Prostate gland (tissue), 2 donors: ENCODE data around the gene SAMD13. TPM values are rescaled to one million over a fixed set of nuclear protein-coding genes. Genes with fewer than 3 reads are reported as not detected.
"Not testable (repeated sequence)": the region's sequence is repeated elsewhere in the genome, so short reads cannot be mapped to it uniquely, and the experiment has no call there.

ENCODE experiments used
- DNase-seq: peaks from one replicate; pipeline ENCODE4 v3.0.0-alpha.2; 2019; ENCODE audit warnings: low spot score
- H3K27ac ChIP-seq, 2 donors: fragments of 200-600 bp; sonication (generic); 2 replicates each; pipeline ENCODE4 v1.5.1; 2017 to 2019
- H3K27me3 ChIP-seq: fragments of 200-600 bp; sonication (generic); replicated peaks from 2 replicates; pipeline ENCODE4 v1.5.1; 2019; ENCODE audit not compliant: insufficient read depth
- H3K36me3 ChIP-seq, 2 donors: fragments of 200-600 bp; sonication (generic); 1 replicate in 1 of 2; 2 replicates in 1 of 2; pipeline versions ENCODE4 v1.5.1 to v1.8.1; 2017 to 2019
- H3K4me1 ChIP-seq: fragments of 200-600 bp; sonication (generic); replicated peaks from 2 replicates; pipeline ENCODE4 v1.5.1; 2019
- H3K4me3 ChIP-seq, 2 donors: fragments of 200-600 bp; sonication (generic); 2 replicates each; pipeline ENCODE4 v1.5.1; 2017 to 2019
- H3K9me3 ChIP-seq: fragments of 200-600 bp; sonication (generic); 2 replicates; pipeline ENCODE4 v1.5.1; 2017
- CTCF ChIP-seq, 4 experiments: fragments of 200-600 bp in 2 of 4; fragments of 450-650 bp in 2 of 4; sonication (generic) in 2 of 4; IDR thresholded peaks; 1 replicate in 3 of 4; 2 replicates in 1 of 4; pipeline ENCODE4 v1.5.1; 2016 to 2019; ENCODE audit warnings: antibody characterized with exemption in 4 of 4, mild to moderate bottlenecking in 2 of 4, moderate library complexity in 2 of 4
- POLR2A ChIP-seq: fragments of 450-650 bp; IDR thresholded peaks from one replicate; pipeline ENCODE4 v1.6.1; 2016; ENCODE audit warnings: antibody characterized with exemption, mild to moderate bottlenecking
- POLR2AphosphoS5 ChIP-seq: sonication (generic); formaldehyde crosslinking; IDR thresholded peaks from one replicate; pipeline ENCODE4 v1.6.1; 2017; ENCODE audit warnings: antibody characterized with exemption
- WGBS: methylation state at CpG from one replicate; pipeline ENCODE4 v1.1.5; 2018; 5-methylcytosine and 5-hydroxymethylcytosine counted together
- intact Hi-C: fragments of 100-400 bp; cut with DNase I; formaldehyde crosslinking; loops from one replicate; pipeline ENCODE4 v1.14.2; 2022
- total RNA-seq, 2 donors: library from RNA; depleted of rRNA; stranded (reverse); fragments of >200 nt; gene quantifications; one replicate each; pipeline ENCODE4 v1.1.0, GENCODE V29; 2016

Gene SAMD13
- total RNA-seq, 2 donors from 2014 or later = 3.1 to 3.4 TPM

GRCh38 chr1:84280912-84281311, 20.6 kb upstream of the SAMD13 start:
- H3K36me3 ChIP-seq = no peaks in the 10 kb centered on the region
- H3K4me1 ChIP-seq = no peaks in the 10 kb centered on the region
- no peak overlapping the region for H3K27ac ChIP-seq
- intact Hi-C loops = no loop called here
- no peaks in the 10 kb centered on the region for H3K27me3 ChIP-seq
- no peak overlapping the region for H3K4me3 ChIP-seq
- no peak for DNase-seq
- TF ChIP-seq POLR2AphosphoS5 (no peak), CTCF (IDR thresholded peaks at IDR 0.05) (no peak), POLR2A (no peak)
- H3K9me3 ChIP-seq = no peaks in the 10 kb centered on the region

DNA sequence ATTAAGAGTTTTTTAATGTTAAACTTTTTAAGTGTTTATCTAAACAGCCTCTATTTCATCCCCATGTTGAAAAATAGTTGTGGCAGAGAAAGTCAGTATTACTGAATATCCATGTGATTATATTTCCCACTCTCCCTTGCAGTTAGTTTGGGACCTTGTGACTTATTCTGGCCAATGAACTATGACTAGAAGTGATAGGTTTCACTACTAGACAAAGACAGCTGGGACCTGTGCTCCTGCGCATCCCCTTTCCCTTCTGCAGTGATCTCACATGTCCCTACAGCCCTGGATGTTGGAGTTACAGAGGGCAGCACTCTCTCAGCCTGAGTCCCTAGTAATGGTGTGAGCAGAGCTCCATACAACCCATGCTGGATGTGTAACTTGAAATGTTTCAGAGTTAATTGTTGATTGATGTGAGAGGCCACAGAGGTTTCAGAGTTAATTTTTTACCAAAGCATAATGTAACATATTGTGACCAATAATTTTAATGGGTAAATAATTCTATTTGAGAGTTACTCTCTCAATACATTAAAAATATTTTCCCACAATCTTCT, 18.7 kb upstream of the SAMD13 start:
- no peak overlapping the region for H3K4me3 ChIP-seq
- no peaks in the 10 kb centered on the region for H3K36me3 ChIP-seq
- intact Hi-C loops = no loop called here
- 100% methylated on average over 1 of the region's 1 CpG for WGBS
- no peak overlapping the region for H3K27ac ChIP-seq
- H3K27me3 ChIP-seq = no peaks in the 10 kb centered on the region
- H3K4me1 ChIP-seq = no peaks in the 10 kb centered on the region
- no peak for TF ChIP-seq POLR2A
- no peak for DNase-seq
- no peaks in the 10 kb centered on the region for H3K9me3 ChIP-seq

- H3K4me3 ChIP-seq = no peak overlapping the region
- H3K36me3 ChIP-seq = no peaks in the 10 kb centered on the region
- TF ChIP-seq CTCF (IDR thresholded peaks at IDR 0.05) = no peak
- DNase-seq = no peak
- H3K4me1 ChIP-seq = no peaks in the 10 kb centered on the region
- intact Hi-C loops = no loop called here
- 47% methylated on average over 1 of the region's 1 CpG for WGBS
- no peaks in the 10 kb centered on the region for H3K27me3 ChIP-seq
- no peaks in the 10 kb centered on the region for H3K9me3 ChIP-seq
- no peak overlapping the region for H3K27ac ChIP-seq
These were observed 18.1 kb upstream of the SAMD13 start for GRCh38 chr1:84283381-84283780.

GRCh38 chr1:84286071-84286470, 15.4 kb upstream of the SAMD13 start:
- Histone ChIP-seq H3K9me3 (no peaks in the 10 kb centered on the region), H3K4me3 (no peak overlapping the region), H3K27me3 (no peaks in the 10 kb centered on the region), H3K4me1 (no peaks in the 10 kb centered on the region), H3K36me3 (no peaks in the 10 kb centered on the region), H3K27ac (no peak overlapping the region)
- TF ChIP-seq POLR2AphosphoS5 (no peak), CTCF (IDR thresholded peaks at IDR 0.05) (no peak), POLR2A (no peak)
- no peak for DNase-seq
- intact Hi-C loops = no loop called here
- WGBS = 86% methylated on average over 1 of the region's 1 CpG

- H3K4me3 ChIP-seq, H3K4me1 ChIP-seq, intact Hi-C loops, H3K9me3 ChIP-seq, DNase-seq, H3K27ac ChIP-seq, H3K27me3 ChIP-seq, H3K36me3 ChIP-seq: not testable (repeated sequence)
- 67% methylated on average over 3 of the region's 3 CpGs for WGBS
These were observed 14.1 kb upstream of the SAMD13 start for GRCh38 chr1:84287389-84287788.

- no peaks in the 10 kb centered on the region for H3K4me1 ChIP-seq
- DNase-seq = no peak
- no peaks in the 10 kb centered on the region for H3K36me3 ChIP-seq
- no peaks in the 10 kb centered on the region for H3K9me3 ChIP-seq
- no peaks in the 10 kb centered on the region for H3K27me3 ChIP-seq
- TF ChIP-seq POLR2AphosphoS5 (no peak), CTCF (IDR thresholded peaks at IDR 0.05) (no peak), POLR2A (no peak)
- no peak overlapping the region for H3K27ac ChIP-seq
- 72% methylated on average over 2 of the region's 2 CpGs for WGBS
- H3K4me3 ChIP-seq = no peak overlapping the region
- intact Hi-C loops = no loop called here
These were observed 12.2 kb upstream of the SAMD13 start for GRCh38 chr1:84289169-84289785.
